ENCODE results near the gene TMEM232.
A peak's percentile ranks its signal among the peaks of the same experiment; 100 is the strongest.

The TMEM232 gene

DNA sequence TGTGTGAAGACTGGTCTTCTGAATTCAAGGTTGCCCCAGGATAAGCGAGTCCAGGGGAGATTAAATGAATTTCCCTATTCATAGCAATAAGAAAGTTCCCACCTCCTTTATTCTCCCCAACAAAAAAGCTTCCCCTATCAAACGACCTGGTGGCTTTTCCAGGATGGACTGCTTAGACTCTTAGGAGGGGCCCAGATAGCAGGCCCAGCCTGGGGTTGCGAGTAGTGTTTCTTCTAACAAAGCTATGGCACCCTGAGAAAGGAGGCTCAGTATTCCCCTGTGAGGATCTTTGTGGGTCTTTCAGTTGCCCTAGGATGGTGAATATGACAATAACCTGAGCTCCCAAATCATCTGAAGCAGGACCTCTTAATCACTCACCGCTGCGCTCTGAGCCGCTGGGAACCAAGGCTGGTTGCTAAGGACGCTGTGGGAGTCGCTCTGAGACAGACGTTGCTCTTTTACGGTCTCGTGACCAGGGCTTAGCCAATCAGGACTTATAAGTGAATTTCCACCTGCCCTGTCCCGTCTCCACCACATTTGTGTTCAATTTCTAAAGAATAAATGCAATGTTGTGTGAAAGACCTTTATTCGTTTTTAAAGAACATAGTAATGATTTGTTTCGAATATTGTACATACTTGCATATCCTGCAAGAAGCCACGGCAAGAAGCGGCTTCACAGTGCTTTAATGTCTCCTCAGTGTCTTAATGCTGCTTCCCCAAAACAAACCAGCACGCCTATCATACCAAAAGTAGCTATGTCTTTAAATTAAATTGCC lies at the start of gene TMEM232:
TSS of gene TMEM232 (minus strand) at position 423 of the 776 bp plus-strand sequence. CDS start 59,319 bp downstream, outside the sequence.
- peak; percentile 87 for DNase-seq
- Mint-ChIP-seq H3K4me1 (peaks cover 9% of the 10 kb centered on the region), H3K27me3 (peaks cover 4% of the 10 kb centered on the region), H3K9me3 (no peaks in the 10 kb centered on the region), H3K27ac (peak within 1 kb of the TSS; percentile 84), H3K36me3 (no peaks in the 10 kb centered on the region), H3K4me3 (peak within 1 kb of the TSS; percentile 85)
- CTCF ChIA-PET: interaction anchor here (1.0 to 1.3 kb wide), 3 partner anchors 10 to 11 kb away, joined by 3 to 5 read pairs (median 4); no protein-coding TSS in a partner anchor

DNA sequence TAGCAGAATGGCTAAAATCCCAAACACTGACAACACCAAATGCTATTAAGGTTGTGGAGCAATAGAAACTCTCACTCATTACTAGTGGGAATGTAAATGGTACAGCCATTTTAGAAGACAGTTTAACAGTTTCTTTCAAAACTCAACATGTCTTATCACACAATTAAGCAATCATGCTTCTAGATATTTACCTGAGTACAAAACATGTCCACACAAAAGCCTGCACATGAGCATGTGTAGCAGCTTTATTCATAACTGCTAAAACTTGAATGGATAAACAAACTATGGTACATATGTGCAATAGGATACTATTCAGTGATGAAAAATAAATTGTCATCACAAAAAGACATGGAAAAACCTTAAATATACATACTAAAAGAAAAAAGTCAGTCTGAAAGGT lies 43.8 kb upstream of the TMEM232 start:
- H3K9me3 Mint-ChIP-seq: no peaks in the 10 kb centered on the region
- no peaks in the 10 kb centered on the region for H3K4me1 Mint-ChIP-seq
- H3K27me3 Mint-ChIP-seq: no peaks in the 10 kb centered on the region
- no peak overlapping the region for H3K27ac Mint-ChIP-seq
- DNase-seq: no peak
- peaks cover under 1% of the 10 kb centered on the region for H3K36me3 Mint-ChIP-seq
- CTCF ChIA-PET: no interaction called here
- H3K4me3 Mint-ChIP-seq: no peak overlapping the region

DNA sequence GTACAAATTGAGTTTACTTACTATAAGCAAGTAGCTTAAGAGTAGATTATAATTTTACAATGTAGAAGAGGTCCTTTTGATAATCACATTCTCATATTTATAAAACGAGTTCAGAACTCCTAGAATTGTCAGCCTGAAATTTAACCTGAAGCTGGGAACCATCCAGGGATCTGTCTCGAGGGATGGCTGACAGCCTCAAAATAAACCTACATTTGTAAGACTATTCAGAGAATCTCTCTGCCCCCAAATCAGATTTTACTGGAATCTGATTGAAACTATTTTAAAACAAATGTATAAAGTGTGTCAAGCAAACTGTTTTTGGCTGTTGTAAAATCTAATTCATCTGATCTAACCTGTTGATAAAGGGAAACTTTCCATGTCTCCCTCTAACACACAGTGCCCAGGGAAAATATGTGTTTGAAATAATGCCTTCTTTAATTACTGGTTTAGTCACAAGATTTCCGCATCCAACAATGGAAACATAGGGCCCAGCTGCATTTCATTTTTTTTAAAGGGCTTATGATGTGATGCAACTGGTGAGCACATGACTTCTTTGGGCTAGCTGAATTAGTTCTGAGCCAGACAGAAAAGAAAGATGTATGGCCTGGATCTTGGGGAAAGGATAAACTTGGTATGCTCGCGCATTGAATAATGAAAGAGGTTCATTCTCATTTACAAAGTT lies 42.7 kb upstream of the TMEM232 start:
- H3K27me3 Mint-ChIP-seq: no peaks in the 10 kb centered on the region
- peaks cover 2% of the 10 kb centered on the region for H3K36me3 Mint-ChIP-seq
- CTCF ChIA-PET: no interaction called here
- no peaks in the 10 kb centered on the region for H3K4me1 Mint-ChIP-seq
- no peak overlapping the region for H3K27ac Mint-ChIP-seq
- DNase-seq: no peak
- no peak overlapping the region for H3K4me3 Mint-ChIP-seq
- H3K9me3 Mint-ChIP-seq: no peaks in the 10 kb centered on the region

DNA sequence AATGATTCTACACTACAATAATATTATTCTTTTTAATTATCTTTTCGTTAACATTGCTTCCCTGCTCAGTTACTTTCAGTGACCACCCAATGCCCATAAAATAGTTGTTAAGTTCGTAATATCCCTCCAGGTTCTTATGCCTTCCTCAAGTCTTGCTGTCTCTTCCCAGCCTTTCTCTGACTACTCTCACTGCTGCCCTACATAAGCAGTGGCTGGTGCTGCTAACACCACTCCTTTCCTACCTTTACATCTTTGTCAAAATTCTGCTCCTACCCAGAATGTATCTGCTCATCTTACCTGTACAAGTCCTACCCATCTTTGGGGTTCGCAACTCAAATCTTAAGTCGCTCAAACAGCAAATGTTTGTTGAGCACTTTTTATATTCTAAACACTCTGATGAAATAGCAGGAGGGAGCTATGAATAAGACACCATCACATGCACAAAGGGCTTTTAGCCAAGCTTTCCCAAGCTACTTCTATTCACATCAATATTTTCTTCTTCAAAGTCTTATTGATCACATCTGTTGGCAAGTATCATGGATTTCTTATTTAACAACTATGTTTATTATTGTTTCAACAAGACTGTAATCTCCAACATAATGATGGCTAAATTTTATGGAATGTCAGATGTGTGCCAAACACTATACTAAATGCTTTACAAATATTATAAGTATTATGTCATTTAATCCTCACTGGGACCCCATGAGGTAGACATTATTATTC lies 41.8 kb upstream of the TMEM232 start:
- Mint-ChIP-seq H3K9me3 (no peaks in the 10 kb centered on the region), H3K4me3 (no peak overlapping the region), H3K36me3 (peaks cover 2% of the 10 kb centered on the region), H3K4me1 (no peaks in the 10 kb centered on the region), H3K27me3 (no peaks in the 10 kb centered on the region), H3K27ac (no peak overlapping the region)
- CTCF ChIA-PET: no interaction called here
- no peak for DNase-seq

- Mint-ChIP-seq H3K36me3 (peaks cover 18% of the 10 kb centered on the region), H3K4me1 (no peaks in the 10 kb centered on the region), H3K9me3 (no peaks in the 10 kb centered on the region), H3K27ac (no peak overlapping the region), H3K27me3 (no peaks in the 10 kb centered on the region), H3K4me3 (no peak overlapping the region)
- no peak for DNase-seq
- CTCF ChIA-PET: no interaction called here
These were observed 33.7 kb upstream of the TMEM232 start for GRCh38 chr5:110760158-110760557.

DNA sequence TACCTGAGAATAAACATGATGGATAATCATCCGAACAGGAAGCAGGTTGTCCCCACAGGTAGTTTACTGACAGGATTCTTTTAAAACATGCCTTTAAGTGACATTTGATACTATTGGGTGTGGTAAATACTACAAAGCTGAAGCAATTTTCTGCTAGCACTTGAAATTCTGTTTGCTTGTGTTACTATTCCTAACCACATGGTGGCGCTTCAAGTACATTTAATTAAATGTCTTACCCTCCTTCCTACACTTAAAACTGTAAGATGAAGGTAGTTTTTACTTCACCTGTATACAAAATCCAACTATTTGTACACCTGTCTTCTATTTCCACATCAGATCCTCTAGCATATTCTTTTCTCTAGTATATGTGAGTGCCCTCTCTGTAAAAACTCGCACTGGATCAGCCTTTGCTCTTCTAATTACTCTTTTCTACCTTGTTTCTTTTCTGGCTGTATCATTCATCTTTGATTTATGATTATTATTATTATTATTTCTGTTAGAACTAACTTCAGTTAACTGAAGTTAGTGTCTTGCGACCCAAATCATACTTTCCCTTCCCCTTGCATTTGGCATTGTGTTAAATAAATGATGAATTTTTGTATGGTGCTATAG lies 30.8 kb upstream of the TMEM232 start:
- Mint-ChIP-seq H3K4me1 (peaks cover 21% of the 10 kb centered on the region), H3K27ac (no peak overlapping the region), H3K27me3 (no peaks in the 10 kb centered on the region), H3K4me3 (no peak overlapping the region), H3K36me3 (peaks cover 27% of the 10 kb centered on the region), H3K9me3 (no peaks in the 10 kb centered on the region)
- peak; percentile 28 for DNase-seq
- CTCF ChIA-PET: interaction anchor here (0.7 to 1.9 kb wide), 5 partner anchors 9 to 394 kb away, joined by 3 to 5 read pairs (median 3); partner anchors contain the start of gene SLC25A46

DNA sequence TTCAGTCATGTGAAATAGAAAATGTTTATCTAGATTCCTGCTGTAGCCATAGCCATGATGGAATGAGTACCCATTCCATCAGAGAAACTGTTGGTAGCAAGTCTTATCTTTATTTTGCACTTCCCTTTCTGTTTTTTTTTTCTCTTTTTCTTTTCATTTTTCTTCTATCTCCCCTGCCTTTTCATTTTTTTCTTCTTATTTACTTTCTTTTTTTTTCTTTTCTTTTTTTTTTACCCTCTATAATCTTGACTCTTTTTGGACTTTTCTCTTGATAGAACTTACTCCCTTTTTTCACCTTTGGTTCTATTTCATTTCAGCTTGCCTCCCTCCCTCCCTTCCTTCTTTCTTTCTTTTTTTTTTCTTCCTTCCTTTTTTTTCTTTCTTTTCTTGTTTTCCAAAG lies 27.7 kb upstream of the TMEM232 start:
- no peaks in the 10 kb centered on the region for H3K27me3 Mint-ChIP-seq
- H3K27ac Mint-ChIP-seq: no peak overlapping the region
- no peak for DNase-seq
- H3K36me3 Mint-ChIP-seq: peaks cover 41% of the 10 kb centered on the region
- CTCF ChIA-PET: no interaction called here
- H3K4me3 Mint-ChIP-seq: no peak overlapping the region
- no peaks in the 10 kb centered on the region for H3K9me3 Mint-ChIP-seq
- H3K4me1 Mint-ChIP-seq: peaks cover 37% of the 10 kb centered on the region

- Mint-ChIP-seq H3K4me3 (no peak overlapping the region), H3K9me3 (no peaks in the 10 kb centered on the region), H3K4me1 (peaks cover 37% of the 10 kb centered on the region), H3K27ac (no peak overlapping the region), H3K36me3 (peaks cover 46% of the 10 kb centered on the region), H3K27me3 (no peaks in the 10 kb centered on the region)
- no peak for DNase-seq
- CTCF ChIA-PET: no interaction called here
These were observed 27.1 kb upstream of the TMEM232 start for GRCh38 chr5:110753600-110753999.

- CTCF ChIA-PET: no interaction called here
- peak overlapping the region; percentile 73 for H3K27ac Mint-ChIP-seq
- H3K36me3 Mint-ChIP-seq: peaks cover 45% of the 10 kb centered on the region
These were observed 26.5 kb upstream of the TMEM232 start for GRCh38 chr5:110752953-110753352.

GRCh38 chr5:110751902-110752762 lies 25.7 kb upstream of the TMEM232 start:
- CTCF ChIA-PET: interaction anchor here (0.5 to 1.2 kb wide), 3 partner anchors 12 to 487 kb away, joined by 3 to 5 read pairs (median 5); partner anchors contain the start of gene WDR36
- Mint-ChIP-seq H3K27me3 (no peaks in the 10 kb centered on the region), H3K27ac (peak overlapping the region; percentile 73), H3K4me1 (peaks cover 37% of the 10 kb centered on the region), H3K9me3 (no peaks in the 10 kb centered on the region), H3K4me3 (no peak overlapping the region), H3K36me3 (peaks cover 46% of the 10 kb centered on the region)
- DNase-seq: peak; percentile 20

More at GRCh38 chr5:110752953-110753352, 26.5 kb upstream of the TMEM232 start:
- Mint-ChIP-seq H3K4me1 (peaks cover 37% of the 10 kb centered on the region), H3K27me3 (no peaks in the 10 kb centered on the region), H3K9me3 (no peaks in the 10 kb centered on the region), H3K4me3 (no peak overlapping the region)
- no peak for DNase-seq

GRCh38 chr5:110738812-110739651 lies 12.6 kb upstream of the TMEM232 start, which contains the start of gene SLC25A46:
Gene SLC25A46 (plus strand): TSS chr5:110739007. CDS start chr5:110739120, 113 bp downstream.
- Mint-ChIP-seq H3K36me3 (peaks cover 6% of the 10 kb centered on the region), H3K9me3 (no peaks in the 10 kb centered on the region), H3K4me3 (peak within 1 kb of the TSS; percentile 84), H3K4me1 (peaks cover 37% of the 10 kb centered on the region), H3K27ac (peak within 1 kb of the TSS; percentile 89), H3K27me3 (peaks cover 5% of the 10 kb centered on the region)
- CTCF ChIA-PET: interaction anchor here (1.0 to 1.3 kb wide), 3 partner anchors 10 to 18 kb away, joined by 4 to 6 read pairs (median 4); no protein-coding TSS in a partner anchor
- peak; percentile 93 for DNase-seq

DNA sequence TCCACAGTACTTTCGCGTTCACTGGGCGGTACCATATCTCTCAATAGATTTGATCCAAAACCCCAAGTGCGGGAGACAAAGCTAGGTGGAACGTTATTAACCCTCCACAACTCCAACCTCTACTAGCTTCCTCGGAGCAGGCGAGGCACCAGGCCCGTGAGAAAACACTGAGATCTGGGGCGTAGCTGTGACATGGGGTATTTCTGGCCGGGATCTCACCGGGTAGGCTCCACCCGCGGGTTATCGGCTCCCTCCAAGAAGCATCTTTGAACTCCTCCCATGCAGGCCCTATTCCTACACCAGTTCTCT lies 12.0 kb upstream of the TMEM232 start:
- Mint-ChIP-seq H3K27ac (peak overlapping the region; percentile 89), H3K9me3 (no peaks in the 10 kb centered on the region), H3K4me1 (peaks cover 37% of the 10 kb centered on the region), H3K36me3 (peaks cover 5% of the 10 kb centered on the region), H3K27me3 (peaks cover 5% of the 10 kb centered on the region), H3K4me3 (peak overlapping the region; percentile 84)
- CTCF ChIA-PET: interaction anchor here (1.0 to 1.9 kb wide), 4 partner anchors 10 to 22 kb away, joined by 3 to 5 read pairs (median 4); partner anchors contain the start of gene TMEM232
- no peak for DNase-seq
